OCI-LY7 (cell line): ENCODE data around the gene FAM135A. TPM values are rescaled to one million over a fixed set of nuclear protein-coding genes. Genes with fewer than 3 reads are reported as not detected.
"Not testable (repeated sequence)": the region's sequence is repeated elsewhere in the genome, so short reads cannot be mapped to it uniquely, and the experiment has no call there.

ENCODE experiments used
- BruUV-seq: library from RNA; stranded (reverse); fragments of 400-500 nt; replicated peaks from 2 replicates; lab custom pipeline; 2021; lab: Mats Ljungman, UMichigan
- CTCF ChIA-PET: fragments of 300-600 bp; sonication (Branson Sonifier 250); formaldehyde crosslinking; loops from one replicate; lab custom pipeline; 2022; ENCODE audit warnings: antibody characterized with exemption; ENCODE audit not compliant: unreplicated experiment; lab: Charles Lee
- POLR2A ChIA-PET: fragments of 300-600 bp; sonication (Branson Sonifier 250); formaldehyde crosslinking; loops from one replicate; lab custom pipeline; 2022; ENCODE audit warnings: antibody characterized with exemption; lab: Charles Lee
- DNase-seq: peaks from one replicate; pipeline ENCODE4 v3.0.0-alpha.2; 2015; ENCODE audit warnings: low spot score
- H2AFZ ChIP-seq: fragments of 200-600 bp; sonication (generic), shearing (Covaris generic); 2 replicates; pipeline ENCODE4 v1.6.1; 2014; ENCODE audit warnings: mild to moderate bottlenecking, antibody characterized with exemption, low read length, moderate library complexity
- H3K27ac ChIP-seq: fragments of 200-600 bp; sonication (generic); 2 replicates; pipeline ENCODE4 v1.5.1; 2014; ENCODE audit warnings: mixed run types, low read depth, mild to moderate bottlenecking, moderate library complexity, low read length, inconsistent platforms; ENCODE audit not compliant: poor library complexity, severe bottlenecking
- H3K36me3 ChIP-seq: fragments of 200-600 bp; sonication (generic); 2 replicates; pipeline ENCODE4 v1.6.1; 2014; ENCODE audit warnings: mild to moderate bottlenecking, antibody characterized with exemption, low read length, moderate library complexity, mixed read lengths; ENCODE audit not compliant: insufficient read depth
- H3K4me1 ChIP-seq: fragments of 200-600 bp; sonication (generic); 2 replicates; pipeline ENCODE4 v1.5.1; 2014; ENCODE audit warnings: mild to moderate bottlenecking, low read length; ENCODE audit not compliant: insufficient read depth, poor library complexity, severe bottlenecking
- H3K4me2 ChIP-seq: fragments of 200-600 bp; sonication (generic); 2 replicates; pipeline ENCODE4 v1.6.1; 2014; ENCODE audit warnings: mild to moderate bottlenecking, low read length
- H3K4me3 ChIP-seq: fragments of 200-600 bp; sonication (generic); 2 replicates; pipeline ENCODE4 v1.5.1; 2014; ENCODE audit warnings: mild to moderate bottlenecking, low read depth, low read length; ENCODE audit not compliant: poor library complexity, severe bottlenecking
- H3K79me2 ChIP-seq: fragments of 200-600 bp; sonication (generic); 2 replicates; pipeline ENCODE4 v1.6.1; 2016; ENCODE audit warnings: low read depth, mild to moderate bottlenecking, low read length, moderate library complexity, mixed read lengths; ENCODE audit not compliant: insufficient read depth
- H3K9me2 ChIP-seq: fragments of 200-600 bp; sonication (generic); 2 replicates; pipeline ENCODE4 v1.6.1; 2016; ENCODE audit warnings: mild to moderate bottlenecking, low read length, mixed read lengths; ENCODE audit not compliant: insufficient read depth
- H3K9me3 ChIP-seq: fragments of 200-600 bp; sonication (generic); 2 replicates; pipeline ENCODE4 v1.6.1; 2014; ENCODE audit warnings: mild to moderate bottlenecking, mixed run types, low read length, mixed read lengths
- H4K20me1 ChIP-seq: fragments of 200-600 bp; sonication (generic); 2 replicates; pipeline ENCODE4 v1.6.1; 2014; ENCODE audit warnings: mild to moderate bottlenecking, antibody characterized with exemption, low read length, moderate library complexity, mixed read lengths; ENCODE audit not compliant: insufficient read depth
- EZH2phosphoT487 ChIP-seq: fragments of 200-600 bp; sonication (generic); IDR thresholded peaks from 2 replicates; pipeline ENCODE4 v1.6.1; 2018; ENCODE audit warnings: low read depth, borderline replicate concordance, mild to moderate bottlenecking, mixed run types, antibody characterized with exemption, low read length, moderate library complexity, mixed read lengths
- intact Hi-C: fragments of 100-400 bp; cut with micrococcal nuclease; formaldehyde crosslinking; loops from one replicate; pipeline ENCODE4 v1.10.0; 2022; ENCODE audit not compliant: unreplicated experiment
- total RNA-seq, 2 experiments: library from RNA; depleted of rRNA in 1 of 2; stranded (reverse); fragments of >200 nt in 1 of 2; shearing (Covaris generic) in 1 of 2; gene quantifications; 2 replicates each; pipeline ENCODE4 v1.2.3, GENCODE V29; 2014 to 2022
- TF ChIP-seq, protein P1 (sequence below): fragments of 200-600 bp; sonication (generic); conservative IDR thresholded peaks from 2 replicates; pipeline ENCODE4 v1.5.1; 2014; ENCODE audit warnings: mild to moderate bottlenecking, antibody characterized with exemption, low read length, moderate library complexity, mixed read lengths

The FAM135A gene
- total RNA-seq, 2 experiments from 2014 or later = 35.5 to 66.2 TPM

DNA sequence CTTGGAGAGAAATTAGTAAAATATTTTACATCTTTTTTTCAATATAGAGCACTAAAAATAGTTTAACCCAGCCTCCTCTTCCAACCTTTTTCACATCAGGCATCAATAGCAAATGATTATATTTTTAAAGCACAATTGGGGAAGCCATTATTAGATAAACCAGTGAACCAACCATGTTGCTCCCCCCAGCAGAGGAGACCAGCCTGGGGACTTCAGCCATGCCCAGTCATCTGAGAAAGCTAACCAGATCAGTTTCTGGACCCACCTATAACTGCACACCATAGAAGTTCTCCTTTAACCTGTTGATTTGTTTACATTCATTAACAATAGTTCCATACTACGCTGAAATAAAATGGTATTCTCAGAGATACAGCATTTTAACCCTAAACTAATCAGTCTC lies 139.7 kb downstream of the FAM135A start:
- intact Hi-C loops = no loop called here
- Histone ChIP-seq H3K9me2 (no peaks in the 10 kb centered on the region), H3K4me1 (no peaks in the 10 kb centered on the region), H3K4me2 (no peak overlapping the region), H3K79me2 (no peaks in the 10 kb centered on the region), H4K20me1 (no peaks in the 10 kb centered on the region), H3K36me3 (peaks cover 3% of the 10 kb centered on the region; the same call in 1 of the 2 replicates), H2AFZ (no peak overlapping the region), H3K9me3 (no peaks in the 10 kb centered on the region), H3K27ac (no peak overlapping the region), H3K4me3 (no peak overlapping the region)
- no TSS peak for BruUV-seq
- ChIA-PET CTCF (no interaction called here), POLR2A (no interaction called here)
- TF ChIP-seq, protein P1, sequence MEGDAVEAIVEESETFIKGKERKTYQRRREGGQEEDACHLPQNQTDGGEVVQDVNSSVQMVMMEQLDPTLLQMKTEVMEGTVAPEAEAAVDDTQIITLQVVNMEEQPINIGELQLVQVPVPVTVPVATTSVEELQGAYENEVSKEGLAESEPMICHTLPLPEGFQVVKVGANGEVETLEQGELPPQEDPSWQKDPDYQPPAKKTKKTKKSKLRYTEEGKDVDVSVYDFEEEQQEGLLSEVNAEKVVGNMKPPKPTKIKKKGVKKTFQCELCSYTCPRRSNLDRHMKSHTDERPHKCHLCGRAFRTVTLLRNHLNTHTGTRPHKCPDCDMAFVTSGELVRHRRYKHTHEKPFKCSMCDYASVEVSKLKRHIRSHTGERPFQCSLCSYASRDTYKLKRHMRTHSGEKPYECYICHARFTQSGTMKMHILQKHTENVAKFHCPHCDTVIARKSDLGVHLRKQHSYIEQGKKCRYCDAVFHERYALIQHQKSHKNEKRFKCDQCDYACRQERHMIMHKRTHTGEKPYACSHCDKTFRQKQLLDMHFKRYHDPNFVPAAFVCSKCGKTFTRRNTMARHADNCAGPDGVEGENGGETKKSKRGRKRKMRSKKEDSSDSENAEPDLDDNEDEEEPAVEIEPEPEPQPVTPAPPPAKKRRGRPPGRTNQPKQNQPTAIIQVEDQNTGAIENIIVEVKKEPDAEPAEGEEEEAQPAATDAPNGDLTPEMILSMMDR = no peak
- no peak for TF ChIP-seq EZH2phosphoT487
- DNase-seq = no peak

DNA sequence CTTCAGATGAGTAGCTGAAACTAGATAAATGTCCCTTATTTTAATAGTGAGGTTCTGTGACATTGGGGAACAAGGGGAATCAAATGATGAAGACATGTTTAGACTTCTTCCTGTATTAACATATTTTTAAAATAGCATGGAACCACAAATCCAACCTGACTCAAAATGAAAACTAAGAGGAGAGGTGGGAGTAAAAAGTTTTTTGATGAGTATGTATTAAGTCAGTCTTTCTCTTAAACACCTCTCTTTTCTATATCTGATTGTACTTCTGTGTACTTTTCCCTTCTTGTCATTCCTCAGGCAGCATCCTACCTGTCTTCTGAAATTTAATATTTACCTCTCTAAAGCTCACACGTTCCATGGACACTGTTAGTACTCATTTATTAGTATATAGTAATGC lies 144.7 kb downstream of the FAM135A start:
- Histone ChIP-seq H2AFZ (no peak overlapping the region), H3K4me3 (no peak overlapping the region), H3K36me3 (peaks cover 3% of the 10 kb centered on the region), H3K9me2 (no peaks in the 10 kb centered on the region), H3K79me2 (no peaks in the 10 kb centered on the region), H4K20me1 (no peaks in the 10 kb centered on the region; the same call in 1 of the 2 replicates), H3K27ac (no peak overlapping the region), H3K4me2 (no peak overlapping the region), H3K9me3 (no peaks in the 10 kb centered on the region), H3K4me1 (no peaks in the 10 kb centered on the region)
- intact Hi-C loops = no loop called here
- BruUV-seq = no TSS peak
- ChIA-PET POLR2A (interaction anchor here (0.5 to 1.9 kb wide), 5 partner anchors 20 to 872 kb away, joined by 3 to 6 read pairs (median 5); no protein-coding TSS in a partner anchor), CTCF (no interaction called here)
- DNase-seq = no peak
- TF ChIP-seq, protein P1 = no peak
- TF ChIP-seq EZH2phosphoT487 = no peak

- H3K4me1 ChIP-seq, DNase-seq, intact Hi-C loops, H3K4me2 ChIP-seq, BruUV-seq, H3K9me3 ChIP-seq, H3K79me2 ChIP-seq, H3K4me3 ChIP-seq, H4K20me1 ChIP-seq, CTCF ChIA-PET, H3K9me2 ChIP-seq, H3K27ac ChIP-seq, H3K36me3 ChIP-seq, H2AFZ ChIP-seq: not testable (repeated sequence)
- POLR2A ChIA-PET = interaction anchor here (0.5 kb wide), 1 partner anchor 346 kb away, joined by 3 read pairs; no protein-coding TSS in a partner anchor
Observed at GRCh38 chr6:70562401-70562800, 149.1 kb downstream of the FAM135A start.
